GM19025 (cell line): Measurements from ENCODE around the gene ADAMTSL4.
"Not testable (repeated sequence)": the region's sequence is repeated elsewhere in the genome, so short reads cannot be mapped to it uniquely, and the experiment has no call there.

ENCODE experiments used
- ATAC-seq: cut with Tn5 transposase; IDR thresholded peaks from one replicate; pipeline ENCODE4 v1.9.1; 2021; ENCODE audit warnings: mild to moderate bottlenecking, low read depth, moderate library complexity; ENCODE audit not compliant: unreplicated experiment

The ADAMTSL4 gene

GRCh38 chr1:150579945-150580642 lies 30.9 kb downstream of the ADAMTSL4 start:
- no peak for ATAC-seq

GRCh38 chr1:150580966-150581365 lies 31.8 kb downstream of the ADAMTSL4 start:
- ATAC-seq: not testable (repeated sequence)

GRCh38 chr1:150581437-150581836 lies 32.2 kb downstream of the ADAMTSL4 start:
- not testable (repeated sequence) for ATAC-seq

- ATAC-seq: not testable (repeated sequence)
Measured at GRCh38 chr1:150581962-150582361, 32.8 kb downstream of the ADAMTSL4 start.

- ATAC-seq: no peak
Measured at GRCh38 chr1:150582371-150582770, 33.2 kb downstream of the ADAMTSL4 start.

GRCh38 chr1:150596095-150596892 lies 47.1 kb downstream of the ADAMTSL4 start:
- ATAC-seq: no peak

- no peak for ATAC-seq
Measured at GRCh38 chr1:150596976-150597375, 47.8 kb downstream of the ADAMTSL4 start.

- not testable (repeated sequence) for ATAC-seq
Measured at GRCh38 chr1:150598346-150598745, 49.1 kb downstream of the ADAMTSL4 start.

- ATAC-seq: no peak
Measured at GRCh38 chr1:150601540-150601939, 52.3 kb downstream of the ADAMTSL4 start.

GRCh38 chr1:150602372-150602771 lies 53.2 kb downstream of the ADAMTSL4 start:
- not testable (repeated sequence) for ATAC-seq

GRCh38 chr1:150603711-150604110 lies 54.5 kb downstream of the ADAMTSL4 start:
- no peak for ATAC-seq

GRCh38 chr1:150604226-150604588 lies 55.0 kb downstream of the ADAMTSL4 start:
- no peak for ATAC-seq

- ATAC-seq: not testable (repeated sequence)
Measured at GRCh38 chr1:150605451-150605731, 56.2 kb downstream of the ADAMTSL4 start.

GRCh38 chr1:150606463-150607142 lies 57.4 kb downstream of the ADAMTSL4 start:
- ATAC-seq: no peak

GRCh38 chr1:150609732-150610131 lies 60.5 kb downstream of the ADAMTSL4 start:
- ATAC-seq: no peak
